Keratinocyte (primary cell): ENCODE results near the gene ITIH4.

Experiments
- EZH2 ChIP-seq: IDR thresholded peaks from one replicate; pipeline ENCODE4 v1.6.1; 2012; ENCODE audit warnings: inconsistent platforms, mild to moderate bottlenecking, low read length, moderate library complexity
- TF ChIP-seq, protein P1 (sequence below), 3 experiments: IDR thresholded peaks in 1 of 3; conservative IDR thresholded peaks in 1 of 3; optimal IDR thresholded peaks in 1 of 3; 2 replicates in 2 of 3; 3 replicates in 1 of 3; pipeline versions ENCODE3 to v1.5.1; 2011; ENCODE audit warnings: low read length in 3 of 3, mild to moderate bottlenecking in 3 of 3, moderate library complexity in 2 of 3, control low read depth in 1 of 3, inconsistent platforms in 1 of 3; ENCODE audit not compliant: insufficient read depth in 2 of 3; ENCODE audit errors: extremely low read depth in 1 of 3

DNA sequence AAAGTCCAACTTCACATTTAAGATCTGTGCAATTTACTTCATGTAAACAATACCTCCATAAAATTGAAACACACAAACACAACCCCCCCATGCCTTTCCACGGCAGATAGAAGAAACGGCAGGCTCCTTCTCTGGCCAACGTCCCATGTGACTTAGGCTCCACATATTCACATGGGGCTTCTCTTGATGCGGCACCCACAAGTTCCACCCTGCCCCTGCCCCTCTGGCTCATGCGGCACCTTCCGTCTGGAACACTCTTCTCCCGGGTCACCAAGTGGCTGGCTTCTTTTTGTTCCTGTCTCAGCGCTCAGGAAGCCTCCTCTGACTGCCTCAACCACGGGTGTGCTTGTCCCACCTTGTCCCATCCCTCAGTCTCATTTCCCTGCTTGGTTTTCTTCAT is 41.3 kb upstream of the ITIH4 start:
- TF ChIP-seq, protein P1, sequence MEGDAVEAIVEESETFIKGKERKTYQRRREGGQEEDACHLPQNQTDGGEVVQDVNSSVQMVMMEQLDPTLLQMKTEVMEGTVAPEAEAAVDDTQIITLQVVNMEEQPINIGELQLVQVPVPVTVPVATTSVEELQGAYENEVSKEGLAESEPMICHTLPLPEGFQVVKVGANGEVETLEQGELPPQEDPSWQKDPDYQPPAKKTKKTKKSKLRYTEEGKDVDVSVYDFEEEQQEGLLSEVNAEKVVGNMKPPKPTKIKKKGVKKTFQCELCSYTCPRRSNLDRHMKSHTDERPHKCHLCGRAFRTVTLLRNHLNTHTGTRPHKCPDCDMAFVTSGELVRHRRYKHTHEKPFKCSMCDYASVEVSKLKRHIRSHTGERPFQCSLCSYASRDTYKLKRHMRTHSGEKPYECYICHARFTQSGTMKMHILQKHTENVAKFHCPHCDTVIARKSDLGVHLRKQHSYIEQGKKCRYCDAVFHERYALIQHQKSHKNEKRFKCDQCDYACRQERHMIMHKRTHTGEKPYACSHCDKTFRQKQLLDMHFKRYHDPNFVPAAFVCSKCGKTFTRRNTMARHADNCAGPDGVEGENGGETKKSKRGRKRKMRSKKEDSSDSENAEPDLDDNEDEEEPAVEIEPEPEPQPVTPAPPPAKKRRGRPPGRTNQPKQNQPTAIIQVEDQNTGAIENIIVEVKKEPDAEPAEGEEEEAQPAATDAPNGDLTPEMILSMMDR (optimal IDR thresholded peaks at IDR 0.05 in 1 of 3, IDR thresholded peaks at IDR 0.05 in 1 of 3, conservative IDR thresholded peaks at IDR 0.05 in 1 of 3; ENCODE audit: extremely low read depth in 1 of 3, insufficient read depth in 2 of 3, low read length in 3 of 3): no peak
- TF ChIP-seq EZH2: no peak
